AG04450 (cell line): ENCODE data around the gene DFFB. TPM values are rescaled to one million over a fixed set of nuclear protein-coding genes. Genes with fewer than 3 reads are reported as not detected.

Experiments
- CTCF ChIA-PET: fragments of 300-600, 350-600 bp; formaldehyde crosslinking; extraction: SDS; loops from one replicate; lab custom pipeline; 2022; ENCODE audit warnings: antibody characterized with exemption, inconsistent platforms; lab: Charles Lee
- POLR2A ChIA-PET: fragments of 350-600 bp; formaldehyde crosslinking; extraction: SDS; loops from one replicate; lab custom pipeline; 2021; ENCODE audit warnings: antibody characterized with exemption, inconsistent platforms; lab: Yijun Ruan, JAX
- DNase-seq: peaks from one replicate; pipeline ENCODE4 v3.0.0-alpha.2; 2011; ENCODE audit warnings: low read depth, low spot score
- H3K27ac ChIP-seq: one replicate; pipeline ENCODE4 v1.5.1; 2012; ENCODE audit warnings: low read depth, low read length, control low read depth
- H3K27me3 ChIP-seq: one replicate; pipeline ENCODE4 v1.6.0; 2012; ENCODE audit warnings: low read length; ENCODE audit not compliant: control insufficient read depth, insufficient read depth
- H3K4me3 ChIP-seq: 2 replicates; pipeline ENCODE4 v1.5.1; 2011; ENCODE audit warnings: mild to moderate bottlenecking, low read depth, low read length, control low read depth
- H3K9me3 ChIP-seq: 2 replicates; pipeline ENCODE4 v1.5.1; 2012; ENCODE audit warnings: low read length; ENCODE audit not compliant: control insufficient read depth, insufficient read depth
- CTCF ChIP-seq: IDR thresholded peaks from 2 replicates; pipeline ENCODE4 v1.5.1; 2011; ENCODE audit warnings: low read depth, low read length, control low read depth, inconsistent platforms
- polyA plus RNA-seq: library from polyadenylated mRNA; depleted of rRNA; stranded (reverse); fragments of >200 nt; gene quantifications from 2 replicates; pipeline ENCODE4 v1.2.3, GENCODE V29; 2011

Gene DFFB
- polyA plus RNA-seq, 1 experiment: 6.9 TPM

- no peak for TF ChIP-seq CTCF
- H3K27ac ChIP-seq: no peak overlapping the region
- ChIA-PET CTCF (no interaction called here), POLR2A (interaction anchor here (1.0 kb wide), 1 partner anchor 10 kb away, joined by 3 read pairs; no protein-coding TSS in a partner anchor)
- DNase-seq: no peak
- no peaks in the 10 kb centered on the region; the same call in 1 of the 2 replicates for H3K9me3 ChIP-seq
- H3K4me3 ChIP-seq: peak overlapping the region; percentile 98
- H3K27me3 ChIP-seq: no peaks in the 10 kb centered on the region
Measured at GRCh38 chr1:3857791-3858129, 484 bp downstream of the DFFB start.

- no peaks in the 10 kb centered on the region; the same call in 1 of the 2 replicates for H3K9me3 ChIP-seq
- peak overlapping the region; percentile 98 for H3K4me3 ChIP-seq
- H3K27ac ChIP-seq: no peak overlapping the region
- DNase-seq: no peak
- CTCF ChIA-PET: interaction anchor here (0.9 kb wide), 1 partner anchor 14 kb away, joined by 3 read pairs; no protein-coding TSS in a partner anchor
- POLR2A ChIA-PET: interaction anchor here (1.0 kb wide), 2 partner anchors 9 to 42 kb away, joined by 3 to 4 read pairs; partner anchors contain the start of gene C1orf174
- H3K27me3 ChIP-seq: no peaks in the 10 kb centered on the region
- peak; percentile 25; the same call in 1 of the 2 replicates for TF ChIP-seq CTCF
Measured at GRCh38 chr1:3858231-3858981, 1.1 kb downstream of the DFFB start.

- Histone ChIP-seq H3K27ac (no peak overlapping the region), H3K9me3 (peaks cover 5% of the 10 kb centered on the region), H3K4me3 (no peak overlapping the region), H3K27me3 (no peaks in the 10 kb centered on the region)
- CTCF ChIA-PET: no interaction called here
- POLR2A ChIA-PET: no interaction called here
- TF ChIP-seq CTCF: no peak
- DNase-seq: no peak
Measured at GRCh38 chr1:3863231-3863935, 6.1 kb downstream of the DFFB start.

- no peak for DNase-seq
- ChIA-PET CTCF (no interaction called here), POLR2A (no interaction called here)
- no peak for TF ChIP-seq CTCF
- no peak overlapping the region for H3K4me3 ChIP-seq
- H3K9me3 ChIP-seq: peaks cover 9% of the 10 kb centered on the region
- no peak overlapping the region for H3K27ac ChIP-seq
- H3K27me3 ChIP-seq: no peaks in the 10 kb centered on the region
Measured at GRCh38 chr1:3864884-3865283, 7.6 kb downstream of the DFFB start.
